OCI-LY1 (cell line): ENCODE results near the gene PCP4.

ENCODE experiments used
- H2AFZ ChIP-seq: fragments of 200-600 bp; sonication (generic), shearing (Covaris generic); 2 replicates; pipeline ENCODE4 v1.6.0; 2014; ENCODE audit warnings: antibody characterized with exemption, mild to moderate bottlenecking, low read length
- H3F3A ChIP-seq: fragments of 200-600 bp; sonication (generic), shearing (Covaris generic); 2 replicates; pipeline ENCODE4 v1.6.0; 2014; ENCODE audit warnings: mild to moderate bottlenecking, antibody characterized with exemption, low read length, moderate library complexity; ENCODE audit not compliant: insufficient read depth
- H3K27ac ChIP-seq: fragments of 200-600 bp; sonication (generic); 2 replicates; pipeline ENCODE4 v1.5.1; 2014; ENCODE audit warnings: low read length, mixed run types, mild to moderate bottlenecking, low read depth; ENCODE audit not compliant: poor library complexity, severe bottlenecking
- H3K27me3 ChIP-seq: fragments of 200-600 bp; sonication (generic); 2 replicates; pipeline ENCODE4 v1.6.0; 2014; ENCODE audit warnings: antibody characterized with exemption, mild to moderate bottlenecking, low read length, moderate library complexity; ENCODE audit not compliant: insufficient read depth
- H3K36me3 ChIP-seq: fragments of 200-600 bp; sonication (generic); 2 replicates; pipeline ENCODE4 v1.6.1; 2014; ENCODE audit warnings: mild to moderate bottlenecking, antibody characterized with exemption, low read length, moderate library complexity, mixed read lengths; ENCODE audit not compliant: insufficient read depth
- H3K4me1 ChIP-seq: fragments of 200-600 bp; sonication (generic); 2 replicates; pipeline ENCODE4 v1.5.1; 2014; ENCODE audit warnings: mild to moderate bottlenecking, low read length, moderate library complexity; ENCODE audit not compliant: insufficient read depth, severe bottlenecking
- H3K4me2 ChIP-seq: fragments of 200-600 bp; sonication (generic), shearing (Covaris generic); 2 replicates; pipeline ENCODE4 v1.6.1; 2014; ENCODE audit warnings: low read length
- H3K4me3 ChIP-seq: fragments of 200-600 bp; sonication (generic); 2 replicates; pipeline ENCODE4 v1.5.1; 2014; ENCODE audit warnings: low read length, low read depth, mild to moderate bottlenecking, mixed read lengths; ENCODE audit not compliant: poor library complexity, severe bottlenecking
- H3K79me2 ChIP-seq: fragments of 200-600 bp; shearing (Covaris generic); 2 replicates; pipeline ENCODE4 v1.6.1; 2016; ENCODE audit warnings: mixed run types, low read length, mixed read lengths; ENCODE audit not compliant: insufficient read depth
- H3K9ac ChIP-seq: fragments of 200-600 bp; sonication (generic), shearing (Covaris generic); 2 replicates; pipeline ENCODE4 v1.6.1; 2014; ENCODE audit warnings: mild to moderate bottlenecking, low read length, mixed read lengths
- H3K9me2 ChIP-seq: fragments of 200-600 bp; sonication (generic), shearing (Covaris generic); 2 replicates; pipeline ENCODE4 v1.6.1; 2014; ENCODE audit warnings: low read depth, mild to moderate bottlenecking, low read length, mixed read lengths
- H3K9me3 ChIP-seq: fragments of 200-600 bp; shearing (Covaris generic); 2 replicates; pipeline ENCODE4 v1.6.1; 2014; ENCODE audit warnings: low read length, mixed read lengths
- H4K20me1 ChIP-seq: fragments of 200-600 bp; sonication (generic), shearing (Covaris generic); 2 replicates; pipeline ENCODE4 v1.6.0; 2016; ENCODE audit warnings: mild to moderate bottlenecking, low read length; ENCODE audit not compliant: insufficient read depth
- EZH2 ChIP-seq: fragments of 200-600 bp; sonication (generic), shearing (Covaris generic); IDR thresholded peaks from 2 replicates; pipeline ENCODE4 v1.8.0; 2017; ENCODE audit warnings: borderline replicate concordance, mixed run types, mild to moderate bottlenecking, antibody characterized with exemption, low read length, moderate library complexity, mixed read lengths
- TF ChIP-seq, protein P1 (sequence below): fragments of 200-600 bp; sonication (generic), shearing (Covaris generic); IDR thresholded peaks from 2 replicates; pipeline ENCODE4 v1.5.1; 2017; ENCODE audit warnings: mild to moderate bottlenecking, antibody characterized with exemption, low read length, moderate library complexity, mixed read lengths

PCP4 gene

DNA sequence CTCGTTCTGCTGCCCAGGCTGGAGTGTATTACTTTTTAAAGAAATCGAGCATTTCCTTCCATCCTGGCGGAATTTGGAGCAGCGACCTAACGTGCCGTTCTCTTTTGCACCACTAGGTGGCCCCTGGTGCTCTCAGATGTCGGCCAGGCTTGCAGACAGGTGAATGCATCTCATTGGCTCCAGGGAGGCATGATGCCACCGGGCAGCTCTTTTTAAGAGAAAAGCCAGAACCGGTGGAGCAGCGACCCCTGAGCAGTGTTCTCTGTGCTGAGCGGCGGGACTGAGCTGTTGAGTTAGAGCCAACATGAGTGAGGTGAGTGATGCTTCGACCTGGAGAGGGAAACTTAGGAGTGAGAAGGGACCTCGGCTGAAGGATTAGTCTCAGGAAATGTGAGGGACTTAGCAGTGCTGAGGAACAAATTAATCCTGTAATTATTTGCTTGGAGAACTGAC is at the start of gene PCP4:
Gene PCP4 (plus strand): TSS at position 241 of the 453 bp plus-strand sequence. CDS start 64 bp downstream, at position 305.
- H3F3A ChIP-seq, result no peaks in the 10 kb centered on the region
- no peaks in the 10 kb centered on the region for H3K4me1 ChIP-seq
- H3K27ac ChIP-seq, result no peak within 1 kb of the TSS
- no peaks in the 10 kb centered on the region for H3K36me3 ChIP-seq
- H3K9me2 ChIP-seq, result no peaks in the 10 kb centered on the region
- no peaks in the 10 kb centered on the region for H4K20me1 ChIP-seq
- H3K4me2 ChIP-seq, result no peak within 1 kb of the TSS
- H2AFZ ChIP-seq, result no peak within 1 kb of the TSS
- no peak for TF ChIP-seq EZH2
- TF ChIP-seq, protein P1, sequence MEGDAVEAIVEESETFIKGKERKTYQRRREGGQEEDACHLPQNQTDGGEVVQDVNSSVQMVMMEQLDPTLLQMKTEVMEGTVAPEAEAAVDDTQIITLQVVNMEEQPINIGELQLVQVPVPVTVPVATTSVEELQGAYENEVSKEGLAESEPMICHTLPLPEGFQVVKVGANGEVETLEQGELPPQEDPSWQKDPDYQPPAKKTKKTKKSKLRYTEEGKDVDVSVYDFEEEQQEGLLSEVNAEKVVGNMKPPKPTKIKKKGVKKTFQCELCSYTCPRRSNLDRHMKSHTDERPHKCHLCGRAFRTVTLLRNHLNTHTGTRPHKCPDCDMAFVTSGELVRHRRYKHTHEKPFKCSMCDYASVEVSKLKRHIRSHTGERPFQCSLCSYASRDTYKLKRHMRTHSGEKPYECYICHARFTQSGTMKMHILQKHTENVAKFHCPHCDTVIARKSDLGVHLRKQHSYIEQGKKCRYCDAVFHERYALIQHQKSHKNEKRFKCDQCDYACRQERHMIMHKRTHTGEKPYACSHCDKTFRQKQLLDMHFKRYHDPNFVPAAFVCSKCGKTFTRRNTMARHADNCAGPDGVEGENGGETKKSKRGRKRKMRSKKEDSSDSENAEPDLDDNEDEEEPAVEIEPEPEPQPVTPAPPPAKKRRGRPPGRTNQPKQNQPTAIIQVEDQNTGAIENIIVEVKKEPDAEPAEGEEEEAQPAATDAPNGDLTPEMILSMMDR, result peak; percentile 88
- no peaks in the 10 kb centered on the region for H3K9me3 ChIP-seq
- no peaks in the 10 kb centered on the region for H3K79me2 ChIP-seq
- H3K4me3 ChIP-seq, result no peak within 1 kb of the TSS
- no peaks in the 10 kb centered on the region for H3K27me3 ChIP-seq
- no peak within 1 kb of the TSS for H3K9ac ChIP-seq

DNA sequence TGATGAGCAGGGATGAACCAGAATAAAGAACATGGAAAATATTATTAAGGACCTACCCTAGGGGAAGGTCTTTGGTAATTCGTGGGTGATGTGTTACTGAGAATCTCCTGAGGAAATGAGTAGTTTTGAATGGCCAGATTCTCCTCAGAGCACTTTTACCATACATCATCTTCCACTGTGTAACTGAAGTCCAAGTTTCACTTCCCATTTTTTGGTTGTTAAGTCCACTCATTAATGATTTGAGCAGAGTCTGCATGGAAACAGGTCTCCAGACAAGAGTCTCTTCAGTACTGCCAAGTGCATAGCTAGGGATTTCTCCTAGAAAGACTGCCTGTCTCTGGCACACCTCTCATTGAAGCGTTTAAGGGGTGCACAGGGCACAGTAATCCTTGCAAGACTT is 48.7 kb upstream of the PCP4 start:
- Histone ChIP-seq H3K4me2 (no peak overlapping the region), H3K36me3 (no peaks in the 10 kb centered on the region), H2AFZ (no peak overlapping the region), H3K79me2 (no peaks in the 10 kb centered on the region), H3K27ac (no peak overlapping the region), H4K20me1 (no peaks in the 10 kb centered on the region), H3K9me2 (no peaks in the 10 kb centered on the region), H3K27me3 (no peaks in the 10 kb centered on the region), H3K9ac (no peak overlapping the region), H3F3A (no peaks in the 10 kb centered on the region), H3K4me3 (no peak overlapping the region), H3K4me1 (no peaks in the 10 kb centered on the region), H3K9me3 (no peaks in the 10 kb centered on the region)
- TF ChIP-seq, protein P1, result no peak
- no peak for TF ChIP-seq EZH2

DNA sequence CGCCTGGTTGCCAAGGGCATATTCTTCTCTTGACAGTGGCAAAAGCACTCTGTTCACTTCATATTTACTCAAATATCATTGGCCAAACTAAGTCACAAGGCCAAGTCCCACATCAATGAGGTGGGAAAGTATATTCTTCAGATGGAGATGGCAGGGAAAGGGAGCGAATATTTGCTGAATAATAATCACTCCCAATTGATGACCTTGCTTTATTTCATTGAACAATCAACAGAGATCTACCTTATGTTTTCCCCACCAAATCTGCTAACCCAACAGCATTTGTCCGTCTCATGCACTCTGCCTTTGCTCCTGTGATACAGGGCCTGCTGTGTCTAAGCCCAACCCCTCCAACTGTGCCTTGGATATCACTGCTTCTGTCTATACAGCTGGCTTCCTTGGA is 45.2 kb upstream of the PCP4 start:
- Histone ChIP-seq H3K36me3 (no peaks in the 10 kb centered on the region), H3K27ac (no peak overlapping the region), H4K20me1 (no peaks in the 10 kb centered on the region), H2AFZ (no peak overlapping the region), H3K9ac (no peak overlapping the region), H3K79me2 (no peaks in the 10 kb centered on the region), H3K4me3 (no peak overlapping the region), H3K27me3 (no peaks in the 10 kb centered on the region), H3F3A (no peaks in the 10 kb centered on the region), H3K9me3 (no peaks in the 10 kb centered on the region), H3K9me2 (no peaks in the 10 kb centered on the region), H3K4me1 (no peaks in the 10 kb centered on the region), H3K4me2 (no peak overlapping the region)
- no peak for TF ChIP-seq EZH2
- TF ChIP-seq, protein P1, result no peak
